IgD-negative memory B cell (primary cell): ENCODE results near the gene C1orf146. TPM values are rescaled to one million over a fixed set of nuclear protein-coding genes. Genes with fewer than 3 reads are reported as not detected.

ENCODE experiments used
- H3K27ac Mint-ChIP-seq, 3 donors: one replicate each; pipeline ENCODE4 v1.8.0; 2020 to 2022; ENCODE audit warnings: mild to moderate bottlenecking in 3 of 3, mixed read lengths in 3 of 3, moderate library complexity in 1 of 3
- H3K27me3 Mint-ChIP-seq: one replicate; pipeline ENCODE4 v1.8.0; 2021; ENCODE audit warnings: mixed read lengths
- H3K36me3 Mint-ChIP-seq: one replicate; pipeline ENCODE4 v1.8.0; 2020; ENCODE audit warnings: mild to moderate bottlenecking, mixed read lengths
- H3K4me1 Mint-ChIP-seq, 3 donors: one replicate each; pipeline ENCODE4 v1.8.0; 2020 to 2022; ENCODE audit warnings: mixed read lengths in 3 of 3, mild to moderate bottlenecking in 1 of 3
- H3K4me3 Mint-ChIP-seq, 4 donors: one replicate each; pipeline ENCODE4 v1.8.0; 2020 to 2022; ENCODE audit warnings: mild to moderate bottlenecking in 4 of 4, mixed read lengths in 4 of 4, moderate library complexity in 3 of 4
- H3K9me3 Mint-ChIP-seq, 3 donors: one replicate each; pipeline ENCODE4 v1.8.0; 2020 to 2021; ENCODE audit warnings: mixed read lengths in 3 of 3, mild to moderate bottlenecking in 1 of 3
- polyA plus RNA-seq: library from polyadenylated mRNA; unstranded; fragments of 300-500 nt; fragmentation: Illumina TruSeq; gene quantifications from one replicate; pipeline ENCODE4 v1.2.3, GENCODE V29; 2021

Gene C1orf146, protein sequence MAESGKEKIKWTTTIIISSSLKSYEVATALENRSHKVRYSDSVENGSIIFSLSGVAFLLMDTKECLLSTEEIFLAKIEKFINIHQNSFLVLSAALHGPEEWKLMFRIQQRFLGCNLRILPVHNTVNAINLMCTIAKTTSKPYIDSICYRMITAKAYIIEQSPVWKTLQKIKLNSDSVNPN
- not detected for polyA plus RNA-seq

DNA sequence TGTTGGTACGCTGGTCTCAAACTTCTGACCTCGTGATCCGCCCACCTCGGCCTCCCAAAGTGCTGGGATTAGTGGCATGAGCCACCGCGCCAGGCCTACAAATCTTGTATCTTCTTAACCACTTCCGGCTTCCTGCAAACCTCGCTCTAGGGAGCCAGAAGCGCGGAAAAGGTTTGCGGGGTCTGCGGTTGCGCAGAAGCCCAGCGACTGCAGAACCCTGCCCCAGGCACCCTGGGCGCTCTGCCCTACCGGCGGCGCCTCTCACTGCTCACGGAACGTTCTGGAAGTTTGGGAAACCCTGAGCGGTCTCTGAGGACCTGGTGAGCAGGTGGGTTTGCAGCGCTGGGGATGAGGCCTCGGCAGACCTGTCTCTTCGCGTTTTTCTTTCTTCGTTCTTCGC, at the start of gene C1orf146:
TSS of gene C1orf146 (plus strand) at position 195 of the 400 bp plus-strand sequence. CDS start 13,506 bp downstream, outside the sequence.
- no peaks in the 10 kb centered on the region for H3K4me1 Mint-ChIP-seq
- H3K36me3 Mint-ChIP-seq = peaks cover 2% of the 10 kb centered on the region
- H3K4me3 Mint-ChIP-seq = no peak within 1 kb of the TSS
- H3K27me3 Mint-ChIP-seq = no peaks in the 10 kb centered on the region
- no peak within 1 kb of the TSS for H3K27ac Mint-ChIP-seq
- H3K9me3 Mint-ChIP-seq = peaks cover 0 to 5% (median 0%) of the 10 kb centered on the region in 3 donors

- peaks cover 2% of the 10 kb centered on the region for H3K36me3 Mint-ChIP-seq
- no peaks in the 10 kb centered on the region for H3K4me1 Mint-ChIP-seq
- H3K9me3 Mint-ChIP-seq = peaks cover 0 to 2% (median 0%) of the 10 kb centered on the region in 3 donors
- H3K4me3 Mint-ChIP-seq = no peak overlapping the region
- H3K27ac Mint-ChIP-seq = no peak overlapping the region
- no peaks in the 10 kb centered on the region for H3K27me3 Mint-ChIP-seq
These were observed 49.1 kb upstream of the C1orf146 start for GRCh38 chr1:92168657-92169056.

DNA sequence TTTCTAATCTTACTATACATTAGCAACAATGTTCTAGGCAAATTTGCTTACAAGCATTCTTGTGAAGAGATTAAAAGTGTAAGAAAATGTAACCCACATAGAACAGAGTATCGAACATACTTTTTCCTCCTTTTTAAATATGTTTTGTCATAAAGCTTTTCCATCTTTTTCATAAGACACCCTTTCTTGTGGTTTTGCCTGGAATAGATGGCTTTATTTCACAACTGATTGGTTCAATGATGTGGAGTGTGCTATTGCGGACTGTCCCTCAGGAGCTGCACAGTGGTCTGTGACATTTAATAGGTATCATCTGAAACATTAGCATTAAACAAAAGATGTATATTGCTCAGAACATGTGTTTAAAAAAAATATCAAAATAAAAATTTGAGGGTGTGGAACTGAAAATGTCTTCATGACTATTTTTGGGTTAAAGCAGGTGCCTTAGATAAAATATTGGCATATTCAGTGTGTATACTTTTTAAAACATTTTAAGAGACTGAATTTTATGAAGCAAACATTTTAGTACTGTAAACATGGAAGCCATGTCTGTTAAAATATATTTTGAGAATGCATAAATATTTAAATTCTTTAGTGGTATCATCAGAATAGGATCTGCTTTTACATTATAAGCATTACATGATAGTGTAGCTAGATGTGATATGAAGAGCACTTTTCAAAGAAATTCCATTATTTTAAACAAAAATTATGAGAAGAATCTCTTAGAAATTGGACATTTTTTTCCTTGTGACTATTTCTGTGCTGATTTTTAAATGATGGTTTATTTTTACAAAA, 48.3 kb upstream of the C1orf146 start:
- H3K9me3 Mint-ChIP-seq = peaks cover 0 to 2% (median 0%) of the 10 kb centered on the region in 3 donors
- no peak overlapping the region for H3K27ac Mint-ChIP-seq
- H3K27me3 Mint-ChIP-seq = no peaks in the 10 kb centered on the region
- H3K4me1 Mint-ChIP-seq = no peaks in the 10 kb centered on the region
- no peak overlapping the region for H3K4me3 Mint-ChIP-seq
- H3K36me3 Mint-ChIP-seq = no peaks in the 10 kb centered on the region

DNA sequence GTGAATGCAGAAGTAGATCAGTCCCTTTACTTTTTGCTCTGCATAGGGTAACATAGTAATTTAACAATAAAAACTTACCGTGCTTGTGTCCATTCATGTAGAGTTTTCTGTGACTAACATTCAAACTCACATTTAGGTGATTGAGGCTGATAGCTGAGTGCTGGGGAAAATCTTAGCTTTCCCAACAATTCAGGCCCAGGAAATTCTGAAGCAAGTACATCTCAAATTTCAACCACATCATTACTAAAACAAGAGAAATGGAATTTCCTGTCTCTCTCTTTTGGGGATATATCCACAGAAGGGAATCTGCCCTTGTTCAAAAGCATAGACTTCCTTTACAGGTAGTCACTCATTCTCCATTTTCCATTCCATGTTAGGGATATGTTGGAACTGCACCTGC, 33.1 kb upstream of the C1orf146 start:
- peaks cover 3% of the 10 kb centered on the region for H3K27me3 Mint-ChIP-seq
- no peak overlapping the region for H3K4me3 Mint-ChIP-seq
- no peak overlapping the region for H3K27ac Mint-ChIP-seq
- peaks cover 9% of the 10 kb centered on the region for H3K36me3 Mint-ChIP-seq
- H3K4me1 Mint-ChIP-seq = no peaks in the 10 kb centered on the region
- no peaks in the 10 kb centered on the region for H3K9me3 Mint-ChIP-seq

DNA sequence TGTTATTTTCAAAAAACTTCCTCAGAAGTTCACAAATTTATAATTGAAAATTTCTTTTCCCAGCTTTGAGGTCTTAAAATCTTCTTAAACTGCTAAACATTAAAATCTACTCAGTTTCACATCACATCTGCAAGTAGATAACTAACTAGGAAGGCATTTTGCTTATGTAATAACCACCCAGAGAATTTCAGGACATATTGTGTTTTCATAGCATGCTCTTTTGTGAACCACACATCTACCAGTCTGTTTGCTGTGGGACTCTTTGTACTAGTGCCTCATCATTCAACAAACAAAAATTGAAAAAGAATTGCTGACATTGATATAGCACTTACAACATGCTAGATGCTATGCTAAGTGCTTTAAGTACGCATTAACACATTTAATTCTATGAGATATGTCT, 31.6 kb upstream of the C1orf146 start:
- Mint-ChIP-seq H3K27ac (no peak overlapping the region), H3K4me1 (no peaks in the 10 kb centered on the region), H3K36me3 (peaks cover 4% of the 10 kb centered on the region), H3K27me3 (peaks cover 3% of the 10 kb centered on the region), H3K4me3 (no peak overlapping the region), H3K9me3 (no peaks in the 10 kb centered on the region)

DNA sequence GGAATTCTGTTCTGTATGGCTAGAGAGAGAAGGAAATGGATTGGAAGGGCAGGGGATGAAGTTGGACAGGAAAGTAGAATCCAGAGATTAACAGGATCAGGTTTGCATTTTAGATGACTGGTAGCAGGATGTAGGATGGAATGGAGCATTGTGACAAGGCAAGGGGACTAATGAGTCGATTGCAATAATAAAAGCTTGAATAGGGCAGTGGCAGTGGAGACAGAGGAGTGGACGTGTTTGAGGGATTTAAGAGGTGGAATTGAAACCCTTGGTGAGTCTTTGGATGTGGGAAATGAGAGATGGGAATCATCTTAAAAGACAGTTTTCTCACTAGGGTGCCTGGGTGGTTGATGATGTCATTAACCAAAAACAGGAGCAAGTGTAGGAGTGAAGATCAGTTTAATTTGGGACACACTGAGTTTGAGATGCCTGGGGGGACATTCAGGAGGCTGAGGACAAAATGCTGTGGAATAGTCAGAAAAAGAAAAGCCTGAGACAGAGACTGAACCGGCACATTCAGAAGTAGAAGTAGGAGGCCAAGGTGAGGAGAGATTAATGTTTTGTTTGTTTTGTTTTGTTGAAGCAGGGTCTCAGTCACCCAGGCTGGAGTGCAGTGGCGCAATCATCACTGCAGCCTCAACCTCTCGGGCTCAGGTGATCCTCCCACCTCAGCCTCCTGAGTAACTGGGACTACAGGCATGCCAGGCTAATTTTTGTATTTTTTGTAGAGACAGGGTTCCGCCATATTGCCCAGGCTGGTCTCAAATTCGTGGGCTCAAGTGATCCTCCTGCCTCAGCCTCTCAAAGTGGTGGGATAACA, 29.1 kb upstream of the C1orf146 start:
- no peaks in the 10 kb centered on the region for H3K4me1 Mint-ChIP-seq
- H3K27me3 Mint-ChIP-seq = peaks cover 6% of the 10 kb centered on the region
- H3K27ac Mint-ChIP-seq = peak overlapping the region in 1 of 3 donors; percentile 7
- no peaks in the 10 kb centered on the region for H3K9me3 Mint-ChIP-seq
- no peak overlapping the region for H3K4me3 Mint-ChIP-seq
- peaks cover 3% of the 10 kb centered on the region for H3K36me3 Mint-ChIP-seq

DNA sequence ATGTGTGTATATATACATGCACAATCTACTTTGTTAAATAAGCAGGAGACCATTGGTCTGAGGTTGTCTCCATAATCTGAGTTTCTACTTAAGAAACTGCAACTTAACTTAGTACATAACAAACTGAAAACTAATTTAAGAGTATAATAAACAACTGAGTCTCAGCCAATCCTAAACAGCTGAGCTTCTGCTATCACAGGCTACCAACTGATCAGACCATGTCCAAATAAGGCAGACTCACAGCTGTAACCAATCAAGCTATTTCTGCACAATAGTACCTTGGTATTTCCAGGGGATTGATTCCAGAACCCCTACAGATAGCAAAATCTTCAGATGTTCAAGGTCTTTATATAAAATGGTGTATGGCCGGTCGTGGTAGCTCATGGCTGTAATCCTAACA, 26.0 kb upstream of the C1orf146 start:
- Mint-ChIP-seq H3K27me3 (peaks cover 7% of the 10 kb centered on the region), H3K36me3 (no peaks in the 10 kb centered on the region), H3K27ac (no peak overlapping the region), H3K4me1 (peaks cover 0 to 2% (median 0%) of the 10 kb centered on the region in 3 donors), H3K4me3 (no peak overlapping the region), H3K9me3 (no peaks in the 10 kb centered on the region)

GRCh38 chr1:92192246-92192645, 25.5 kb upstream of the C1orf146 start:
- H3K4me3 Mint-ChIP-seq = no peak overlapping the region

GRCh38 chr1:92194511-92194910, 23.2 kb upstream of the C1orf146 start:
- Mint-ChIP-seq H3K36me3 (no peaks in the 10 kb centered on the region), H3K4me1 (peaks cover 0 to 2% (median 0%) of the 10 kb centered on the region in 3 donors), H3K27me3 (peaks cover 5% of the 10 kb centered on the region), H3K9me3 (no peaks in the 10 kb centered on the region), H3K27ac (no peak overlapping the region), H3K4me3 (no peak overlapping the region)

More at GRCh38 chr1:92192246-92192645, 25.5 kb upstream of the C1orf146 start:
- no peak overlapping the region for H3K27ac Mint-ChIP-seq
- H3K9me3 Mint-ChIP-seq = no peaks in the 10 kb centered on the region
- H3K36me3 Mint-ChIP-seq = no peaks in the 10 kb centered on the region
- peaks cover 7% of the 10 kb centered on the region for H3K27me3 Mint-ChIP-seq
- peaks cover 0 to 2% (median 0%) of the 10 kb centered on the region in 3 donors for H3K4me1 Mint-ChIP-seq

DNA sequence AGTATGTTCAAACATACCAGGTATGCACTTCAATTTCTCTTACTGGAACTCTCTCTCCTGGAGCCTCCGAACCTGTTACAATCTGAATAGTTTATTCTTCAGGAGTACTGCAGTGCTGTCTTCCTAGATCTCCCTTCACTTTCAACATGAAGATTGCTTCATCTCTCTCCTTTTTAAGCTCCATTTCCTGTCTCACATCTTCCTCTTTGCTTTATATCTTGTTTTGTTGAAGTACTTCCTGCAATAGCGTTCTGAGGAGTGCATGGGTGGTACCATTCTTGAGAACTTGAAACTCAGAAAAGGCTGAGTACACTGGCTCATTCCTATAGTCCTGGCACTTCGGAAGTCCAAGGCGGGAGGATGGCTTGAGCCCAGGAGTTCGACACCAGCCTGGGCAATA, 15.7 kb upstream of the C1orf146 start:
- H3K4me1 Mint-ChIP-seq = peaks cover 0 to 4% (median 0%) of the 10 kb centered on the region in 3 donors
- no peak overlapping the region for H3K4me3 Mint-ChIP-seq
- no peaks in the 10 kb centered on the region for H3K27me3 Mint-ChIP-seq
- H3K27ac Mint-ChIP-seq = no peak overlapping the region
- H3K36me3 Mint-ChIP-seq = peaks cover 1% of the 10 kb centered on the region
- H3K9me3 Mint-ChIP-seq = no peaks in the 10 kb centered on the region

GRCh38 chr1:92203105-92203504, 14.6 kb upstream of the C1orf146 start:
- Mint-ChIP-seq H3K36me3 (peaks cover 1% of the 10 kb centered on the region), H3K27ac (no peak overlapping the region), H3K9me3 (no peaks in the 10 kb centered on the region), H3K4me3 (no peak overlapping the region), H3K27me3 (no peaks in the 10 kb centered on the region), H3K4me1 (peaks cover 0 to 4% (median 0%) of the 10 kb centered on the region in 3 donors)

DNA sequence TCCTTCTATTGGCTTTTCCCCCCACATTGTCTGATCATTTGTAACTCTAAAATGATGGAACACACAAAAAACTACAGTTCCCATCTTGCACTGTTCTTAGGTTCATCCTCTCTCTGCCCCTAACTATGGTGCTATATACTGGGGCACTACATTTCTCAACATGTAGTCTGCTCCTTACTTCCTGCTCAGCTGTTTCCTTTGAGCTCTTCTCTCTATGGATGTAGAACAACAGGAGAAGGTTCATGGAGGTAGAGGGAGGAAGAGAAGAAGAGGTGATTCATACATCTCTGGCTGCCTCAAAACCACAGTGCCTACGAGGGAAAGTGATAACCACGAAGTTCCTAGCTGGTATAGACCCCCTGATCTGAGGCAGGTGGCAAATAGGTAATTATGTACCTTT, 7.0 kb upstream of the C1orf146 start:
- peaks cover 4% of the 10 kb centered on the region for H3K36me3 Mint-ChIP-seq
- H3K4me1 Mint-ChIP-seq = no peaks in the 10 kb centered on the region
- no peak overlapping the region for H3K27ac Mint-ChIP-seq
- H3K4me3 Mint-ChIP-seq = no peak overlapping the region
- peaks cover 3% of the 10 kb centered on the region for H3K27me3 Mint-ChIP-seq
- H3K9me3 Mint-ChIP-seq = peaks cover 0 to 2% (median 0%) of the 10 kb centered on the region in 3 donors

- Mint-ChIP-seq H3K27me3 (peaks cover 3% of the 10 kb centered on the region), H3K36me3 (peaks cover 4% of the 10 kb centered on the region), H3K27ac (no peak overlapping the region), H3K4me3 (no peak overlapping the region), H3K4me1 (no peaks in the 10 kb centered on the region), H3K9me3 (peaks cover 0 to 2% (median 0%) of the 10 kb centered on the region in 3 donors)
These were observed 6.5 kb upstream of the C1orf146 start for GRCh38 chr1:92211166-92211565.

- H3K9me3 Mint-ChIP-seq = peaks cover 0 to 5% (median 0%) of the 10 kb centered on the region in 3 donors
- H3K27ac Mint-ChIP-seq = no peak overlapping the region
- H3K27me3 Mint-ChIP-seq = no peaks in the 10 kb centered on the region
- H3K36me3 Mint-ChIP-seq = peaks cover 2% of the 10 kb centered on the region
- H3K4me3 Mint-ChIP-seq = no peak overlapping the region
- no peaks in the 10 kb centered on the region for H3K4me1 Mint-ChIP-seq
These were observed 844 bp downstream of the C1orf146 start for GRCh38 chr1:92218559-92218958.

DNA sequence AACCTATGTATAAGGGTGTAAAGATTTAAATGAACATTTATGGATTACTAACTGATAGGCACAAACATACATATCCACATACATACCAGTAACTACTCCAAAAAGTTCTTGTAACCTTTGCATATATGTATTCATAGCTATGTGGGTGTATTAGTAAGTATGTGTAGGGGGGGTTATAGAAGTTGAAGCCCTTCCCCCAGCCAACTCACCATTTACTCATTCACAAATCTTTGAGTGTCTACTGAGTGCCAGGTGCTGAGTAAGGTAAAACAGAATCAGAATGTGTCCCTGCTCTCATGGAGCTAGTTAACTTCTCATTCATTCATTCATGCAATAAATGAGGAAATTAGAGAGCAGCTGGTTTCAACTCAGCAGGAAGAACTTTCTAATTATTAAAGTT, 1.3 kb downstream of the C1orf146 start:
- no peak overlapping the region for H3K27ac Mint-ChIP-seq
- H3K36me3 Mint-ChIP-seq = peaks cover 2% of the 10 kb centered on the region
- H3K9me3 Mint-ChIP-seq = peaks cover 0 to 5% (median 0%) of the 10 kb centered on the region in 3 donors
- H3K4me3 Mint-ChIP-seq = no peak overlapping the region
- no peaks in the 10 kb centered on the region for H3K4me1 Mint-ChIP-seq
- no peaks in the 10 kb centered on the region for H3K27me3 Mint-ChIP-seq
